Suprapubic skin (tissue), 4 donors: ENCODE results near the gene CIB4. TPM values are rescaled to one million over a fixed set of nuclear protein-coding genes. Genes with fewer than 3 reads are reported as not detected.

Experiments
- DNase-seq, 2 donors: peaks; one replicate each; pipeline ENCODE4 v3.0.0-alpha.2; 2019; ENCODE audit warnings: low spot score in 2 of 2
- H3K27ac ChIP-seq: fragments of 200-600 bp; sonication (generic); one replicate; pipeline ENCODE4 v1.5.1; 2019
- H3K27me3 ChIP-seq: fragments of 200-600 bp; sonication (generic); one replicate; pipeline ENCODE4 v1.5.1; 2019
- H3K36me3 ChIP-seq: fragments of 200-600 bp; sonication (generic); one replicate; pipeline ENCODE4 v1.5.1; 2019
- H3K4me1 ChIP-seq: fragments of 200-600 bp; sonication (generic); one replicate; pipeline ENCODE4 v1.5.1; 2019
- H3K4me3 ChIP-seq: fragments of 200-600 bp; sonication (generic); one replicate; pipeline ENCODE4 v1.5.1; 2019; ENCODE audit warnings: mild to moderate bottlenecking
- H3K9me3 ChIP-seq: fragments of 200-600 bp; sonication (generic); one replicate; pipeline ENCODE4 v1.5.1; 2019
- EP300 ChIP-seq: sonication (generic); formaldehyde crosslinking; IDR thresholded peaks from one replicate; pipeline ENCODE4 v1.6.1; 2017; ENCODE audit warnings: antibody characterized with exemption
- POLR2A ChIP-seq, 2 donors: fragments of 450-650 bp; IDR thresholded peaks; one replicate each; pipeline ENCODE4 v1.6.1; 2017; ENCODE audit warnings: antibody characterized with exemption in 2 of 2, mild to moderate bottlenecking in 2 of 2, moderate library complexity in 2 of 2
- POLR2AphosphoS5 ChIP-seq, 3 donors: sonication (generic); formaldehyde crosslinking; IDR thresholded peaks; one replicate each; pipeline ENCODE4 v1.6.1; 2017; ENCODE audit warnings: antibody characterized with exemption in 3 of 3
- WGBS: methylation state at CpG from one replicate; pipeline ENCODE4 v1.1.5; 2018; 5-methylcytosine and 5-hydroxymethylcytosine counted together
- total RNA-seq, 4 donors: library from RNA; depleted of rRNA; stranded (reverse); fragments of >200 nt; gene quantifications; one replicate each; pipeline ENCODE4 v1.1.0, GENCODE V29; 2016
- TF ChIP-seq, protein P1 (sequence below), 2 donors: fragments of 200-600 bp in 1 of 2; fragments of 450-650 bp in 1 of 2; sonication (generic) in 1 of 2; IDR thresholded peaks; one replicate each; pipeline ENCODE4 v1.5.1; 2016 to 2019; ENCODE audit warnings: antibody characterized with exemption in 2 of 2, mild to moderate bottlenecking in 1 of 2, moderate library complexity in 1 of 2

CIB4 gene
- total RNA-seq, 4 donors from 2014 or later = not detected

DNA sequence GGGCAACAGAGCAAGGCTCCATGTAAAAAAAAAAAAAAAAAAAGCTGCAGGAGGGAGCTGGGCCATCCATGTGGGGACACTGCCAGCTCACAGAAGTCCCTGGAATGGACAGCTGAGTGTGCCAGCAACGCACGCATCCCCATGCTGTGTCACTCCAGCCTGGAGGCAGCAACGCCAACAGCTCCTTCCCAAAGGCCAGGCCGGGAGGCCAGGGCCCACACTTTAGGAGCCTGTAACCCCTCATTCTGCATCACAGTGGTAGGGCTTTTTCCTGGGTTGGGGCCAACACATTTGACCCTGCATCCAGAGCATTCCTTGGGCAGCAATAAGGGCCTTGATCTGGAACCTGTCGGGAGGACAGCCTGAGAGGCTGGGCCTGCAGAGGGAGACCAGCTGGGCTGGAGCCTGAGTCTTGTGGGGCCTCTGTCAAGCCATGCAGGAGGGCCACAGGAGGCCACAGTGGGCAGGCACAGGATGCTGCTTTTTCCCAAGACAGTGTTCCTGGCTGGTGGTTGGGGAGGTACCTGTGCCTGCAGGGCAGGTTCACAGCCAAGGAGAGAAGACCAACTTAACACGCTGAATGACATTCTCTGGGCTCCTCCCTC is 34.6 kb upstream of the CIB4 start:
- DNase-seq = no peak
- no peak overlapping the region for H3K27ac ChIP-seq
- 79% methylated on average over 3 of the region's 6 CpGs for WGBS
- peaks cover 27% of the 10 kb centered on the region for H3K27me3 ChIP-seq
- H3K4me3 ChIP-seq = no peak overlapping the region
- no peaks in the 10 kb centered on the region for H3K36me3 ChIP-seq
- H3K4me1 ChIP-seq = no peaks in the 10 kb centered on the region
- TF ChIP-seq EP300 = no peak
- TF ChIP-seq, protein P1, sequence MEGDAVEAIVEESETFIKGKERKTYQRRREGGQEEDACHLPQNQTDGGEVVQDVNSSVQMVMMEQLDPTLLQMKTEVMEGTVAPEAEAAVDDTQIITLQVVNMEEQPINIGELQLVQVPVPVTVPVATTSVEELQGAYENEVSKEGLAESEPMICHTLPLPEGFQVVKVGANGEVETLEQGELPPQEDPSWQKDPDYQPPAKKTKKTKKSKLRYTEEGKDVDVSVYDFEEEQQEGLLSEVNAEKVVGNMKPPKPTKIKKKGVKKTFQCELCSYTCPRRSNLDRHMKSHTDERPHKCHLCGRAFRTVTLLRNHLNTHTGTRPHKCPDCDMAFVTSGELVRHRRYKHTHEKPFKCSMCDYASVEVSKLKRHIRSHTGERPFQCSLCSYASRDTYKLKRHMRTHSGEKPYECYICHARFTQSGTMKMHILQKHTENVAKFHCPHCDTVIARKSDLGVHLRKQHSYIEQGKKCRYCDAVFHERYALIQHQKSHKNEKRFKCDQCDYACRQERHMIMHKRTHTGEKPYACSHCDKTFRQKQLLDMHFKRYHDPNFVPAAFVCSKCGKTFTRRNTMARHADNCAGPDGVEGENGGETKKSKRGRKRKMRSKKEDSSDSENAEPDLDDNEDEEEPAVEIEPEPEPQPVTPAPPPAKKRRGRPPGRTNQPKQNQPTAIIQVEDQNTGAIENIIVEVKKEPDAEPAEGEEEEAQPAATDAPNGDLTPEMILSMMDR (IDR thresholded peaks at IDR 0.05) = no peak
- TF ChIP-seq POLR2AphosphoS5 (IDR thresholded peaks at IDR 0.05) = no peak
- no peak for TF ChIP-seq POLR2A (IDR thresholded peaks at IDR 0.05)
- H3K9me3 ChIP-seq = no peaks in the 10 kb centered on the region

DNA sequence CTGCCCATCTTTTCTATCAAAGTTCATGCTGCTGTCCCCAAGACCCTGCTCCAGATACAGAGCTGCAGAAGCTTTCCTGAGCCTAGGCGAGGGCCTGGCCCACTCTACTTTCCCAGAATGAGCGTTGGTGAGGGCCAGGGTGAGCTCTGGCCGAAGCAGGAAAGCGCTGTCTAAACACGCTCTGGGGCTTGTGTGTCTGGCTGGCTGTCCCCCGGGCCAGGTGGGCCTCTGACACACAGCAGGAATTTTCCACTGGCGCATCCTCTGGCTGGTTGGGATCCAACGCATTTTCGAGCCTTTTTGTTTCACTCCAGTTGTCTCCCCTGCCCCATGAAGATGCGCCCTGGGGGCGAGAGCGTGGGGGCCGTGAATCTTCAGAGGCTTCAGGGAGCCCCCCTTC is 33.6 kb upstream of the CIB4 start:
- H3K36me3 ChIP-seq = no peaks in the 10 kb centered on the region
- peaks cover 37% of the 10 kb centered on the region for H3K27me3 ChIP-seq
- 74% methylated on average over 13 of the region's 13 CpGs for WGBS
- no peaks in the 10 kb centered on the region for H3K9me3 ChIP-seq
- TF ChIP-seq, protein P1 (IDR thresholded peaks at IDR 0.05) = no peak
- no peak for TF ChIP-seq EP300
- no peak for TF ChIP-seq POLR2A (IDR thresholded peaks at IDR 0.05)
- TF ChIP-seq POLR2AphosphoS5 (IDR thresholded peaks at IDR 0.05) = no peak
- H3K27ac ChIP-seq = no peak overlapping the region
- H3K4me3 ChIP-seq = no peak overlapping the region
- no peaks in the 10 kb centered on the region for H3K4me1 ChIP-seq
- DNase-seq = no peak

DNA sequence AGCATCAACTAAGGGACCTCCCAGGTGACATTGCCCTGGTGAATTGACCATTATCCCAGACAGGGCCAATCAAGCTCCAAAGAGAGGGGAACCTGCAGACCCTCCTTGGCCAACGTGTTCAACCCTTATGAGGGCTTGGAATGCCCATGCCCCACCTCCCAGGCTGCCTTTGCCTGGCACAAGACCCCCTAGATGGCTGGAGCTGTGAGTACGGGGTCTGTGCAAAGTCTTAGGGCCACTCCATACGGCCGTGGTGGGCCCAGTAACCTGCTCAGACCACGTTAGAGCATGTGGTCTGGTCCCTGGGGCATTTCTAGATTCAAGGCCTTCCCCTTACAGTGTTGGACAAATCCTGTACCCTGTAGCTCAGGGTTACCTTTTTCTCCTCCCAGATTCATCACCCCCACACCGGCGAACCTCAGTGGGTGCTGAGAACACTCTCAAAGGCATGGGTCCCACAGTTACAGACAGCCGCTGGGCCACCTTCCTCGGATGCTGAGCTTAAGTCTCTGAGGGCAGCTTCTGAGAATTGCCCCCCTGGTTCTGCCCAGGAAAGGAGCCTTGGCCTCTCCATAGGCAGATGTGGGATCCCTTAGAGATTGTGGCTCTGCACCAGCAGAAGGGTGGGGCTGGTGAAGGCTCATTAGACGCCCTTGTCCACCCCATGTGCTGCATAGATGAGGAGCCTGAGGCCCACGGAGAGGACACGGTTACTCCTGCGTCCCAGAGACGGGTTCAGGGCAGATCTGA is 33.0 kb upstream of the CIB4 start:
- DNase-seq = no peak
- WGBS = 78% methylated on average over 14 of the region's 14 CpGs
- Histone ChIP-seq H3K9me3 (no peaks in the 10 kb centered on the region), H3K4me3 (no peak overlapping the region), H3K27ac (no peak overlapping the region), H3K27me3 (peaks cover 42% of the 10 kb centered on the region), H3K4me1 (no peaks in the 10 kb centered on the region), H3K36me3 (no peaks in the 10 kb centered on the region)
- TF ChIP-seq POLR2AphosphoS5 (IDR thresholded peaks at IDR 0.05) (no peak), EP300 (no peak), POLR2A (IDR thresholded peaks at IDR 0.05) (no peak)
- TF ChIP-seq, protein P1 (IDR thresholded peaks at IDR 0.05) = no peak

DNA sequence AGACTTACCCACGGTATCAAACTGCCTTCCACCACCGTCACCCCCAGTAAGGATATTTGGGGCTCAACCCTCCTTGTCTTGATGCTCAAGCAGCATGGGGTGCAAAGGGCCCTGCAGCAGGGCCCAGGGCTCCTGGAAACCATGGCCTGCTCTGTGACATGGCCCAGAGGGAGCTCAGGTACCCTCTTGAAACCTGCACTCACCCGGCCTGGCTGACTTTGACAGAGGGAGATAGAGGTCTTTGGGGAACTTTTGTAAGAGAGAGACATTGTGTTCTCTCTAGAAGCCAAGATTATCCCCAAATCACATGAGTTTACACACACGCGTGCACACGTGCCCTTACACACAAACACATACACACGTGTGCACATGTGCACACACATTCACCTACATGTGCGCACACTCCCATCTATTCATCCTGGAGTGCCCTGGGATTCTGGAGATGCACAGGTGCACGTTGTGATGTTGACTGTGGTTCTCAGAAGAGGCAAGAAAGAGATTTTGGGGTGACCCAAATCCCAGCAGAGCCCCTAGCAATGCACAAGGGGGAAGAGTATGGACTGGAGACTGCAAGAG is 31.7 kb upstream of the CIB4 start:
- H3K27ac ChIP-seq = no peak overlapping the region
- H3K4me3 ChIP-seq = no peak overlapping the region
- H3K27me3 ChIP-seq = peaks cover 48% of the 10 kb centered on the region
- no peaks in the 10 kb centered on the region for H3K9me3 ChIP-seq
- H3K36me3 ChIP-seq = no peaks in the 10 kb centered on the region
- TF ChIP-seq, protein P1 (IDR thresholded peaks at IDR 0.05) = no peak
- no peak for TF ChIP-seq EP300
- TF ChIP-seq POLR2A (IDR thresholded peaks at IDR 0.05) = no peak
- no peak for TF ChIP-seq POLR2AphosphoS5 (IDR thresholded peaks at IDR 0.05)
- DNase-seq = no peak
- no peaks in the 10 kb centered on the region for H3K4me1 ChIP-seq
- WGBS = 85% methylated on average over 8 of the region's 9 CpGs

DNA sequence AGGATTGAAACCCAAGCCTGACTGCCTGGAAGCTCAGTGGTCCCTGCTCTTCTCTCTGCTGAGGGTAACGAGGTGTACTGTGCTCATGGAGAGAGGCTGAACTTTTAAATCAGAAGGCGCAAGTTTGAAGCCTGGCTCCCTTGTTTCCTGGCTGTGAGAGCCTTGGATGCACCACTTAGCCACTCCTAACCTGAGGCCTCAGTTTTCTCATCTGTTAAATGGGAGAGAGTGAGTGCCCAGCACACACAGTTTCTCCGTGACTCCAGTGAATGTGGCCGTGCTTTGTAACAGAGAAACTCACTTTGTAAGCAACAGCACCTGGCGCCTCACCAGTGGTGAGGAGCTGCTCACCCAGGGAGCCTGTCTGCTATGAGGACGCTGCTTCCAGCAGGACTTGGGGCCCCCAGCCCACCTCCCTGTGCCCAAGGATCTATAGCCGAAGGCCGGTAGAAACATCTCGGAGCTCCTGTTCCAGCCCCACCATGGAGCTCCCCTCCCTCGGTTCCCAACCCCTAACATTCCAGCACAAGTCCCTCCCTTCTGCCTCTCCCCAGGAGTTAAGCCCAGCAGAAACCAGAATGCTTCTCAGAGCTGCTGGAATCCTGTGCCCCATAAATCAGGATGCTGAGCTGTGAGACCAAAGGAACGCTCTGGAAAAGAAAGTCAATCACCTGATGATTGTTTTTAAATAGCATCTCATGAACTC is 31.1 kb upstream of the CIB4 start:
- Histone ChIP-seq H3K9me3 (no peaks in the 10 kb centered on the region), H3K4me1 (no peaks in the 10 kb centered on the region), H3K27me3 (peaks cover 48% of the 10 kb centered on the region), H3K27ac (no peak overlapping the region), H3K4me3 (no peak overlapping the region), H3K36me3 (no peaks in the 10 kb centered on the region)
- 81% methylated on average over 7 of the region's 11 CpGs for WGBS
- DNase-seq = no peak
- TF ChIP-seq EP300 (no peak), POLR2A (IDR thresholded peaks at IDR 0.05) (no peak)
